Activated T-cell treated with anti-CD3 and anti-CD28 coated beads, Interleukin-2, amount 50 U/mL, for 1 hour (primary cell): ENCODE measurements around the gene MCL1.
"Not testable (repeated sequence)": the region's sequence is repeated elsewhere in the genome, so short reads cannot be mapped to it uniquely, and the experiment has no call there.

ENCODE experiments used
- DNase-seq: peaks from one replicate; pipeline ENCODE4 v3.0.0-alpha.2; 2020

The MCL1 gene

DNA sequence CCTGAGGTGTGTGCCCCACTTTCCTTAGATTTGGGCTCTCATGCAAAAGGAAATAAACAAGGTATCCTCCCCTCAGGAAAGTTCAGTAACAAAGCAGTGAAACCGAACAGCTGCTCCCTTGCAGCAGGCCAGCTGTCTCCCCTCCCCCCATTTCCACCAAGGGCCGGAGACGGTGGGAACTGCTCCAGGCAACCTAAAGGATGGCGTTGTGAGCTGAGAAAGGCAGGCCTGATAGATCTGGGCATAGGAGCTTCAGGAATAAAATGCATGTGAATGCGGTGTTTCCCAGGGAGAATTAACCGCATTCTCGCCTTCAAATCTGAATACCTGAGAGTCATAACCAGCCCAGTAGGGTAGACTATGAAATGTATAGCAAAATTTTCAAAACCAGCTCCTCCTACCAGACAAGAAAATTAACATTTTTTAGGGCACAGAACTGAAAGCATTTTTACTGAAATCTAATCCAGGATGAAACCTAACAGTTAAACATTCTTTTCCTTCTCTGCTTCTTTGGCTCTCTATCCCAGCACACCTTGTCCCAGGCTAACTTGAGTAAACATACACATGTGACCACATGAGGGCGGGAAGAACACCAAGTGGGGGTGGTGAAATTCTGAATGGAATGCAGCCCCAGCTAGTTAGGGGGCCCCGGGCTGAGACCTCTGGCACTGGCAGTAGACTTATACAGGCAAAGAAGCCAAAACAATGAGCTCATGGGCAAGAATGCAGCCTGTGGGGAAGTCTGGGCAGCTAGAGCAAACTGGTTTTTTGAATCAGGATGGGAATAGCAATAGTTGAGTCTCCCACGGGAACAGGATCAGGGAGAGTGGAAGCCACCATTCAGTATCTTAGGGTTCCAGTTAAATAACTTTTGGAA is 11.5 kb downstream of the MCL1 start:
- DNase-seq: peak; percentile 64

GRCh38 chr1:150567341-150567716 is 12.1 kb downstream of the MCL1 start:
- DNase-seq: peak; percentile 56

DNA sequence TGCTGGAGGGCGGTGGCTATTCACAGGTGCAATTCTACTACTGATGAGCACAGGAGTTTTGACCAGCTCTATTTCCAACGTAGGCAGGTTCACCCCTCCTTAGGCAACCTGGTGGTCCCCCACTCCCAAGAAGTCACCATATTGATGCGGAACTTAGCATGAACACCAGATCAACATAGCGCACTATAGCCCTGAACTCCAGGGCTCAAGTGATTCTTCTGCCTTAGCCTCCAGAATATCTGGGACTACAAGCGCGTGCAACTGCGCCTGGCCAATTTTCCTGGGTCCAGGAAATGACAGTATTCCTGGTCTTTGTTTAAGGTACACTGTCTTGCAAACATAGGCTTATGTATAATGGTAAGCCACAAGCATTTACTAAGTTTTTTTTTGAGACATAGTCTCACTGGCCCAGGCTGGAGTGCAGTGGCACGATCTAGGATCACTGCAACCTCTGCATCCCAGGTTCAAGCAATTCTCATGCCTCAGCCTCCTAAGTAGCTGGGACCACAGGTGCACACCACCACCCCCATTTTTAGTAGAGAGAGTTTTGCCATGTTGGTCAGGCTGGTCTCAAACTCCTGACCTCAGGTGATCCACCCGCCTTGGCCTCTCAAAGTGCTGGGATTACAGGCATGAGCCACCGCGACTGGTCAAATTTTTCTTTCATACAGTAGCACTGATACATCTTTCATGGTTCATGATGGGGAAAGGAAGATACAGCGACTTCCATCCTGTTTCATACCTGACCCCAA is 12.6 kb downstream of the MCL1 start:
- peak; percentile 30 for DNase-seq

- DNase-seq: not testable (repeated sequence)
These were observed 14.0 kb downstream of the MCL1 start for GRCh38 chr1:150565240-150565991.

GRCh38 chr1:150564051-150564991 is 15.1 kb downstream of the MCL1 start:
- DNase-seq: peak; percentile 34

DNA sequence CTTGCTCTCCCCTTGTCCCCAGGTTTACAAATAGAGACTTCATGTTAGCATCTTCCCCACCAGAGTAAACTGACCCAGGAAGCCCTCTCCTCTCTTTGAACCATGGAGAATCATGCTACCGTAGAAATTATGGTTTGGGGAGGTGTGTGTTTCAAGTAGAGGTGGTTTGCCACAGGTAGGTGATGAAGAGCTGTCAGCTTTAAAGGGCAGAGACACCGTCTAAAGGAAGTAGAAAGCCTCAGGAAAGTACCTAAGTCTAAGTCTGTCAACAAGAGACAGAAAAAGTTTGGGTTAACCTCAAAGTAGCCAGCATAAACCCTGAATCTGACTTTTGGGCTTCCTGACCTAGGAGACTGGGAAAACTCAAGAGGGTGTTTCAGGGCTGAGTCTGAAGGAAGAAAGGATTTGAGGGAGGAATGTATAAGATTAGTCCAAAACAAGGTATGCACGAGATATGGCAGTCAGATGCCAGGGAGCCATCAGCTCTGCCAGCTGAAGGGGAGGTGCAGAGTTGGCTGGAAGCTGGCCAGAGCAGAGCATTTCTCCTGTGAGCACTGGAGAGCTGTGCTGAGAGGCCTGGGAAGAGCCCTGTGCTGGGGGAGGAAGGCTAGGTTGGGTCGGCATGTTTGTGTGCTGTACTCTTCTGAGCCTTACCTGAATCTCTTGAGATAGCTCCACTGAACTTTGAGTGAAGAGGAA is 15.9 kb downstream of the MCL1 start:
- peak; percentile 54 for DNase-seq

DNA sequence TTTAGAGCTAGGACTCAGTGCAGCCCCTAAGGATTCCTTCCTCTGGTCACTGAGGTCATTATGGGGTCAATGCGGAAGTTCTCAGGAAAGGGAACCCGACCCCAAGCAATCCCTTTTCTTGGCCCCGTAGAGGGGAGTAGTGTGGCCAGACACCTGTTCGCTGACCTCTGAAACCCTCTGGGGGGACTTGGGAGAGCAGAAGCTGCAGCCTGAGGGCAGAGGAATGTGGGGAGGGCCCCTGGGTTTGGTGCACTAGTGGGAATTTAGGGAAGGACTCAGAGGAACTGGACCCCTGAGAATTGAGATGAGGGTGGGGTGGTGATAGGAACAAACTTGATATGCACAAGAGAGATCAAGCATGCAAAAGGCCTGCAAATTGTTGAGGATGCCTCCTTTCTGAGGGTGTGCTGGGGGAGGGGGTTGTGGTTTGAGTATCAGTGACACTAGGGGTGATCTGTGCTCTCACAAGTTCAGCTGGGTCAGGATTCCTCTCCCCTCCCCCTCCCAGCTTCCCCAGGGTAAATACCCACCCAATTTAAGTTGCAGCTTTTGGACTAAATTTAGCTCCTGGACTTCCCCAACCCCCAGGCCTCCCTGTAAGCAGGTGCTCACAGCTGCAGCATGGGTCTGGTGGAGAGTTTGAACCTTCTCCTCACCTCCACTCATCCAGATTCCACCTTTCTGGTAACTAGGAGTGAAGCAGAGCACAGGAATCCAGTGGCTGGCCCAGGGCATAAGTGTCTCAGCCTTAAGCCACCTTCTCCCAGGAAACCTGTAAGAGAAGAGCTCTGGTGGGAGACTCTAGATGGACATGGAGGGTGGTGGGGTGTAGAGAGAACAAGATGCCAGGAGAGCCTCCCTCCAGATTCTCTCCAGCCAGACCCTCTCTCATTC is 16.7 kb downstream of the MCL1 start:
- peak; percentile 64 for DNase-seq

DNA sequence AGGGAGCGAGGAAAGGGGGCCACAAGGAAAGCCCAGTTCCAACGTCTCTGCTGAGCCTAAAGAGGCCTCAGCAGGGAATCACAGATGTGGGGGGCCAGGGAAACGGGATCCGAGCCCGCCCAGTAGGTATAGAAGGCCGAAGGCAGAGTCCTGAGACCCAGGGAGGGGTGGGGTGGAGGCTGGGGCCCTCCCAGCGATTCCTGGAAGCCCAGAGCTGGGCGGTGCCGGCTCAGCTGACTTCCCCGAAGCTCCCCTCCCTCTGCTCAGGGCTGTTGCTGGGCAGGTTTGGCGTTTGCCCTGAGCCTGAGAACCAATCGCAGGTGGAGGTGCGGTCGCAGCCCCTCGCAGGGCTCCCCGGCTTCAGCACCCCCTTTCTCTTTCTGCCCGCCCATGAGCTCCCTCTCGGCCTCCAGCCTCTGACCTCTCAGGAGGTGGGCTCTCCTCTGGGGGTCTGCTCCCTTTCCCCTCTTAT is 17.4 kb downstream of the MCL1 start:
- peak; percentile 85 for DNase-seq

GRCh38 chr1:150561254-150561973 is 18.0 kb downstream of the MCL1 start:
- peak; percentile 73 for DNase-seq

DNA sequence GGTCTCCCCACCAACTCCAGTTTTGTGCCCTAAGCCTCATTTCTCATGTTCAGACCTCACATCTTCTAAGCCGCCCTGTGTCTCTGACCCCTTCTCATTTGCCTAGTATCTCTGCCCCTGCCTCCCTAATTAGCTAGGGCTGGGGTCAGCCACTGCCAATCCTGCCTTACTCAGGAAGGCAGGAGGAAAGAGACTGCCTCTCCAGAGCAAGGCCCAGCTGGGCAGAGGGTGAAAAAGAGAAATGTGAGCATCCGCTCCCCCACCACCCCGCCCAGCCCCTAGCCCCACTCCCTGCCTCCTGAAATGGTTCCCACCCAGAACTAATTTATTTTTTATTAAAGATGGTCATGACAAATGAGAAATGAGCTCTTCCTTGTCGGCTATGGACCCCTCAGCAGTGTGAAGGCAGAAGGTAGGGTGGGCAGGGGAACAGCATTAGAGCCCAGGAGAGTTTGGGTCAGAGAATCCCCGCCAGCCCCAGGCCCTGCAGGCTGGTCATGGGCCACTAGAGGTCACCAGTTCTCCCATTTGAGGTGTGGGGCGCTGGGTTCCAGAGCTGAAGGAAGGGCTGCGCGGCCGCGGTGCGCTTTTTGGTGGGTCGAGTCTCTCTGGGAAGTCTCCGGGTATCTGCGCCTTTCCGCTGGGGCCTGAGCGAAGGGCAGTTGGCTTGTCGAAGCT is 18.7 kb downstream of the MCL1 start:
- DNase-seq: peak; percentile 84

DNA sequence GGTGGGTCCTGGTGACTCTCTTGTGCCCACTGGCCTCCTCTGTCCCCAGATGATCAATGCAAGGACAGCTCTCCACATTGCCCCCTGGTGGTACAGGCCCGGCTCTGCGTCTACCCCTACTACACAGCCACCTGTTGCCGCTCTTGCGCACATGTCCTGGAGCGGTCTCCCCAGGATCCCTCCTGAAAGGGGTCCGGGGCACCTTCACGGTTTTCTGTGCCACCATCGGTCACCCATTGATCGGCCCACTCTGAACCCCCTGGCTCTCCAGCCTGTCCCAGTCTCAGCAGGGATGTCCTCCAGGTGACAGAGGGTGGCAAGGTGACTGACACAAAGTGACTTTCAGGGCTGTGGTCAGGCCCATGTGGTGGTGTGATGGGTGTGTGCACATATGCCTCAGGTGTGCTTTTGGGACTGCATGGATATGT is 19.4 kb downstream of the MCL1 start:
- peak; percentile 75 for DNase-seq

DNA sequence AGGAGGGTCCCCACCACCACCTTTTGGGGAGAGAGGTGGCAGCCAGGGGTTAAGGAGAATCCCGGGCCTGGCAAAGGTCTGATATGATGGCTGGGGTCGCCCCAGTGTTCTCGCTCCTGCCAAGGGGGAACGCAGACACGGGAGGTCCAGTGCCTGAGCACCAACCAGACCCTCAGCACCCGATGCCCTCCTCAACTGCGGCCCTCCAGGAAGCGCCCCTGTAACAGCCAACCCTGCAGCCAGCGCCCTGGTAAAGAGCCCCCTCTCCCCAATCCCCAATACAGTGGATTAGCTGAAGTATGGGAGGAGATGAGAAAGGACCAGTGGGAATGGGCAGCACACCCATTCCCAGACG is 19.8 kb downstream of the MCL1 start:
- DNase-seq: no peak

GRCh38 chr1:150558761-150559655 is 20.4 kb downstream of the MCL1 start:
- peak; percentile 29 for DNase-seq

DNA sequence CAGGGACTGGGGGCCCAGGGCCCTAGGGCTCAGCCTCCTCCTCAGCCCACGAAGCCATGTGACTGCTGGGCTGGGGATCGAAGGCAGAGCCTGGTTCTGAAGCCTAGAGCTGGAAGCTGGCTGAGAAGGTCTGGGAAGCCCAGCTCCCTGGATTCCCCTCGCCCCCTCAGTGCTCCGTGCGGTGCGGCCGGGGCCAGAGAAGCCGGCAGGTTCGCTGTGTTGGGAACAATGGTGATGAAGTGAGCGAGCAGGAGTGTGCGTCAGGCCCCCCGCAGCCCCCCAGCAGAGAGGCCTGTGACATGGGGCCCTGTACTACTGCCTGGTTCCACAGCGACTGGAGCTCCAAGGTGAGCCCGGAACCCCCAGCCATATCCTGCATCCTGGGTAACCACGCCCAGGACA is 21.1 kb downstream of the MCL1 start:
- DNase-seq: no peak

GRCh38 chr1:150557813-150558212 is 21.6 kb downstream of the MCL1 start:
- DNase-seq: no peak

- no peak for DNase-seq
These were observed 22.3 kb downstream of the MCL1 start for GRCh38 chr1:150557065-150557600.

- DNase-seq: no peak
These were observed 23.2 kb downstream of the MCL1 start for GRCh38 chr1:150555971-150556865.
